GM21825 (cell line): ENCODE measurements around the gene LMO7.
A peak's percentile ranks its signal among the peaks of the same experiment; 100 is the strongest.

Experiments used
- ATAC-seq: cut with Tn5 transposase; IDR thresholded peaks from one replicate; pipeline ENCODE4 v1.9.1; 2021; ENCODE audit warnings: mild to moderate bottlenecking, moderate library complexity; ENCODE audit not compliant: unreplicated experiment

LMO7 gene

DNA sequence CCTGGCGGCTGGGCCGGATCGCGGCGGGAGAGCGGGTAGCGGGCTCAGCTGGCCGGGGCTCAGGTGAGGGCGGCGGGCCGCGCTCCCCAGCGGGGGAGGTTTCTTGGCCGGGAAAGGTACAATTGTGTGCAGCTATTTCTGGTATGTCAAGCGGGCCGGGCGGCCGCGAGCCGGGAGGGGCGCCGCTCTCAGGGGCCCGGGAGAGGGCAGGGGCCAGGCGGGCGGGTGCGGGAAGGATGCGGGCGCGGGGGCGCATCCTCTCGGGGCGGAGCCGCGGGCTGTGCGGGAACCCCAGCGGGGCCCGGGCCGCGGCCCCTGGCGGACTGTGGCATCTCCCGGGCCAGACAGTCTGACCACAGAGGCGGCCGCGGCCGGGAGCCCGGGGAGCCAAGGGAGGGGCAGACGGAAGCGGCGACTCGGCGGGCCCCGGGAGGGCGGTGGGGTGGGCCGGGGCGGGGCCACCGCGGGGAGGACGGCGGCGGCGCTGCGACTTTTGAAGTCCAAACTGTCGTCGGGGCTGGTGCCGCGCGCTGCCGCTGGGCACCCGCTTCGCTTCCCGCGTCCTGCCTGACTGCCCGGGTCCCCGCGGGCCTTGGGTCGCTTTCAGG is at the start of gene LMO7:
LMO7 (plus strand) TSS at position 503 of the 608 bp plus-strand sequence. CDS start 328 bp downstream, outside the sequence.
- ATAC-seq = peak; percentile 61

DNA sequence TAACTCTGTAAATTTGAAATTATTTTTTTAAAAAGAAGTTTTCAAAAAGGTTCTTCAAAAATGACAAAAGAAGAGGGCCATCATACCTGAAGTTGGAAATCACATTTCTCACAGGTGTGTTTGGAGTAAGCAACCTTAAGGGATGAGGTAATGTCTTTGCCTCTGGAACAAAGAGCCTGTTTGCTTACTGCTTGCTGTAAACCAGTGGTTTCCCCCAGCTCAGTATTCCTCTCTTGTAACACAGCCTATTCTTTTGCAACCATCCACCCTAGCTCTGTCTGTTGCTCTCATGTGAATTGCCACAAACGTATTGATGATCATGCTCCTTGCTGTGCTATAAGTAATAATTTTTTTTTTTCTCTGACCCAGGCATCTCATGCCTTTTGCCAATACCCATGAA is 48.5 kb upstream of the LMO7 start:
- ATAC-seq = no peak

DNA sequence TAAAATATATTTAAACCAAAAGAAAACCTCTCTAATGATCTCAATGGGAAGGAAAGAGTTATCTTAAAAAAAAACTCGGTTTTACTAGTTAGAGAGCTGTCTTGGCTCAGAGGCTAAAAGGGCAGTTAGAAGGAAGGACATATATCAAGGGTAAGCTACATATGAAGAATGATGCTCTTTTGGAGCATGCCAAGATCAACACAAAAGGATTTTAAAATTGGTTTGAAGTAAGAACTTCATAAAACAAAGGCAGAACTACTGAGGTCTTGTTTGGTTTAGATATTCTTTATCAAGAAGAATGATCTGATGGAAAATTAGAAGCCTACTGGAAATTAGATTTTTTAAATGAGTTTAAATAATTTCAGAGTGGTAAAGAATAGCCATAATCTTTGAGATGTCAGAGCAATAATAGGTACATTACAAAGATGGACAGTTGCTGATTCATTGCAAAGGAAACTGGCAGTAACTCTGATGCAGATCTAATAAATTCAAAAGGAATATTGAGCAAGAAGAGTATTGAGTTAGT is 39.4 kb upstream of the LMO7 start:
- no peak for ATAC-seq

DNA sequence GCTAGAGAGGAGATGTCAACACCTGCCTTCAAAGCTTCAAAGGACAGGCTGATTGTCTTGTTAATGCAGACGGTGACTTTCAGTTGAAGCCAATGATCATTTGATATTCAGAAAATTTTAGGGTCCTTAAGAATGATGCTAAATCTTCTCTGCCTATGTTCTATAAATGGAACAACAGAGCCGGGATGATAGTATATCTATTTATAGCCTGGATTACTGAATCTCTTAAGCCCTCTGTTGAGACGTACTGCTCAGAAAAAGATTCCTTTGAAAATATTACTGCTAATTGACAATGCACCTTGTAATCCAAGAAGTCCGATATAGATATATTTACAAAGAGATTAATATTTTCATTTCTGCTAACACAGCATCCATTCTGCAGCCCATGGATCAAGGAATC is 35.8 kb upstream of the LMO7 start:
- no peak for ATAC-seq

DNA sequence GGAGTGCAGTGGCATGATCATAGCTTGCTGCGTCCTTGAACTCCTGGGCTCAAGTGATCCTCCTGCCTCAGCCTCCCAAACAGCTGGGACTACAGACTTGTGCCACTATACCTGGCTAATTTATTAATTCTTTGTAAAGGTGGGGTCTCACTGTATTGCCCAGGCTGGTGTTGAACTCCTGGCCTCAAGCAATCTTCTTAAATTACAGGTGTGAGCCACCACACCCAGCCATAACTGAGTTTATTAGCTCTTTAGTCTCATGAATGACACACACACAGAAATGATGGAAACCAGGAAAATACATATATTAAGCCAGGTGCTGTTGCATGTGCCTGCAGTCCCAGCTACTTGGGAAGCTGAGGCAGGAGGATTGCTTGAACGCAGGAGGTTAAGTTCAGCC is 33.1 kb upstream of the LMO7 start:
- ATAC-seq = no peak

DNA sequence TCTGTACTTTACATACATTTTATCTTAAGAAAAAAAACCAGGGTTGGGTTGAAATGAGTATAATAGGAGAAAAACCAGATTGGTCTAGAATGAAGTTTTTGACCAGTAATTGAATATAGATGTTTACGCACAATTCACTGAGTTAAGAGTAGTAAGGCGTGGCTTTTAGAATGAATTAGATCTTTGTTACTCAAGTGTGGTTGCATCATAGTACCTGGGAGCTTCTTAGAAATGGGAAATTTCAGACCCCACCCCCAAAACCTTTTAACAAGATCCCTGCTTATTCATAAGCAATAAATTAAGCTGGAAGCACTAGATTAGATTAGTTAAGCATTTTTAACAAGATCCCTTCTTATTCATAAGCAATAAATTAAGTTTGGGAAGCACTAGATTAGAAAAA is 28.7 kb upstream of the LMO7 start:
- no peak for ATAC-seq

DNA sequence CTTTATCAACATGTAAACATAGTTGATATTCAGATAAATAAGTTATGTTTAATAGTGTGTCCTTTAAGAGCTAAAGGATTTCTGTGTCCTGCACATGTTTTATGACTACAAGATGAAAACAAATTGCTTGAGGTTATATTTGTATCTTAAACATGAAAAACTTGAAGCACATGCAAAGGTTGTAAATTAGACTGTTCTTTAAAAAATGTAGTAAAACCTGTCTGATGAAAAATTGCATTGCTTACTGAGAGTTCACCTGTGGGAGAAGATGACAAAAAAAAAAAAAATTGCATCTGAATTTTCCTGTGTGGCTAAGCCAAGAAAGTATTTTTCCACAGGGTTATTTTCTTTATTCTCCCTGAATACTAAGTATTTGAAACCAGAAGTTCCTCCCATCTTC is 25.7 kb upstream of the LMO7 start:
- no peak for ATAC-seq

DNA sequence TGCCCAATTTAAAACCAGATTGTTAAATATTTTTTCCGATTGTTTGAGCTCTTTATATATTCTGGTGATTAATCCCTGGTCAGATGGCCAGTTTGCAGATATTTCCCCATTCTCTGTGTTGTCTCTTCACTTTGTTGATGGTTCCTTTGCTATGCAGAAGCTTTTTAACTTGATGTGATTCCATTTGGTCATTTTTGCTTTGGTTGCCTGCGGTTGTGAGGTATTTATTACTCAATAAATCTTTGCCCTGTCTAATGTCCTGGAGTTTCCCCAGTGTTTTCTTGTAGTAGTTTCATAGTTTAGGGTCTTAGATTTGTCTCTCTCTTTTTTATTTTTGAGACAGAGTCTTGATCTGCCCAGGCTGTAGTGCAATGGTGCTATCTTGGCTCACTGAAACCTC is 23.8 kb upstream of the LMO7 start:
- ATAC-seq = no peak

DNA sequence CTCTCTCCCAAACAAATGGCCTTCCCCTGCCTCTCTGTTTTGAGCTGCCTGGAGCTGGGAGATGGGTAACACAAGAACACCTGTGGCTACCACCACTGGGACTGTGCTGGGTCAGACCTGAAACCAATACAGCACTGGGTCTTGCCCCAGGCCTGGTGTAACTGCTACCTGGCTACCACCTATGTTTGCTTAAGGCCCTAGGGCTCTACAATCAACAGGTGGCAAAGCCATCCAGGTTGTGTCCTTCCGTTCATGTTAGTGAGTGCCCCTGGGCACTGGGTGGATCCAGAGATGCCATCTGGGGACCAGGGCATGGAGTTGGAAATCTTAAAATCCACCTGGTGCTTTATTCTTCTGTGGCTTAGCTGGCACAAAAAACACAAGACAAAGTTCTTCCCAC is 18.9 kb upstream of the LMO7 start:
- no peak for ATAC-seq

DNA sequence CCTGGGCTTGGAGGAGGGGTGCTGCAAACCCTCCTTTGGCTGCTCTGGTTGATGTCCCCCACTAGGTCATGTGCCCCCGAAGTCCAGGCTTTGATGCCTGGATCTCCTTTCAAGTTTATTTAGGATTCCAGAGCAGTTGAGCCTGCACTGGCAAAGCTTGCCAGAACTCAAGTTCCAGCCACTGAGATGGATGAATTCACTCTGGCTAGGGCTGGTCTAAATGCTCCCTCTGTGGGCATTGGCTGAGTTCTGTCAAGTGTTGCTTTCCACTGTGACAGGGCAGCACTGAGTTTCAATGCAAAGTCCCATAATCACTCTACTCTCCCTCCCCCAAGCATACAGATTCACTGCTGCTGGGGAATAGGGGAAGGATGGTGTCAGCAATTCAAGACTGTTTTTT is 17.8 kb upstream of the LMO7 start:
- ATAC-seq = no peak

DNA sequence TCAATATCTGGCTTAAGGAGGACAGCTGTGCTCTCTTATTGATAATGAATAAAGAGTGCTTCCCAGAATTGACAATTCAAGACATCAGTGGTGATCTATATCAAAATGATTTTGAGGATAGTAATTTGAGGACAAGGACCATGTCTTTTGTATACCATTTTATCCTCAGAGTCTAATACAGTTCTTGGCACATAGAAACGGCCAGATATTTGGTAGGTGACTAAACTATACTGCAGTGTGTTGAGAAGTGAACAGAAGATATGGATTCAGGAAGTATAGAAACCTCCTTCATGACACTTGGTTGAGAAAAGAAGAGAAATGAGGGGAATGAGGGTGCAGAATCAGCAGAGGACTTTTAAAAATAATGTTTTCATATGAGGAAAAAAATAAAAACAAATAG is 16.1 kb upstream of the LMO7 start:
- no peak for ATAC-seq

DNA sequence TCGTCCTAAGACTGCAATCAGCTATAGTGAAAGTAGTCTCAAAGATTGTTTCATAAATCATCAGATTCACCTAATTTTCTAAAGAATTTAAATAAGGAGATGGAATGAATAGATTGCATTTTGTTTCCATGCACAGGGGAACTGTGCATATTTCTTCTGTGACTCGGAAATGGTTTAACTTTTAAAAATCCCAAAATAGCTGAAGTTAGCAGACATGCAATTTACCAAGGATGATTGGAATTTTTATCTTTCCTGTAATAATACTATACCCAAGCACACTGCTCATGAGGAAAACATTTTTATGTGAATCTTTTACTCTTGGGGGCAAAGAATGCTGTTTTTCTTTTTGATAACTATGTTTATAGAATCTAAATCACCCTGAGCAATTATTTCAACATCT is 15.0 kb upstream of the LMO7 start:
- ATAC-seq = no peak

DNA sequence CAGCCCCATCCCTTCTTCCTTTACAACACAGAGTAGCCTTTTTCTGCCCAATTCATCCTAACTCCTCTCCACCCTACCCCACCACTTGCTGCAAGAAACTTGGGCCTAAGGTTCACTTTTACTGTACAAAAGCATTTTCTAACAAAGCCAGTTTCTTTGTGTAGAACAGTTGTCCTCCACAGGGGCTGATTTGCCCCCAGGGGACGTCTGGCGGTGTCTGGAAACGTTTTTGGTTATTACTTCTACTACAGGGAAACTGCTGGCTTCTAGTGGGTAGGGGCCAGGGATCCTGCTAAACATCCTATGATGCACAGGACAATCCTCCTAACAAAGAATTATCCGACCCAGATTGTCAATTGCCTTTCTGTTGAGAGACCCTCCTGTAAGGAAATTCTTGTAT is 7.3 kb upstream of the LMO7 start:
- no peak for ATAC-seq

DNA sequence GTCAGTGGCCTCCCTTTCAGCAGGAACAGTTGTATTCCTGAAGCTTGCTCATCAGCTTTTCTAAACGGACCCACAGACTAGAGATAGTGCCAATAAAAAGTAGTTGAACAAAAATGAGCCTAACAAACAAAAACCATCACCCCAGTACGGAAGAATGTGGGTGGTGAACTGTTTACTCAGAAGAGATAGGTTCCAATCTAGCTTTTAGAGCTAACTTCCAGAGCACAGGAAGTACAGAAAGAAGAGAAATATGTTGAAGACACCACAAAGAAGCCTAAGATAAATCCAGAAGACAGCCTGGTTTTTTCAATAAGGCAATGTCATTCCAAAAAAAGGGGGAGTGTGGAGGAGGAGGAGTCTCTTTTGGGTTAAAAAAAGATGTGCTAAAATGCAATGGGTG is 2.8 kb upstream of the LMO7 start:
- no peak for ATAC-seq

DNA sequence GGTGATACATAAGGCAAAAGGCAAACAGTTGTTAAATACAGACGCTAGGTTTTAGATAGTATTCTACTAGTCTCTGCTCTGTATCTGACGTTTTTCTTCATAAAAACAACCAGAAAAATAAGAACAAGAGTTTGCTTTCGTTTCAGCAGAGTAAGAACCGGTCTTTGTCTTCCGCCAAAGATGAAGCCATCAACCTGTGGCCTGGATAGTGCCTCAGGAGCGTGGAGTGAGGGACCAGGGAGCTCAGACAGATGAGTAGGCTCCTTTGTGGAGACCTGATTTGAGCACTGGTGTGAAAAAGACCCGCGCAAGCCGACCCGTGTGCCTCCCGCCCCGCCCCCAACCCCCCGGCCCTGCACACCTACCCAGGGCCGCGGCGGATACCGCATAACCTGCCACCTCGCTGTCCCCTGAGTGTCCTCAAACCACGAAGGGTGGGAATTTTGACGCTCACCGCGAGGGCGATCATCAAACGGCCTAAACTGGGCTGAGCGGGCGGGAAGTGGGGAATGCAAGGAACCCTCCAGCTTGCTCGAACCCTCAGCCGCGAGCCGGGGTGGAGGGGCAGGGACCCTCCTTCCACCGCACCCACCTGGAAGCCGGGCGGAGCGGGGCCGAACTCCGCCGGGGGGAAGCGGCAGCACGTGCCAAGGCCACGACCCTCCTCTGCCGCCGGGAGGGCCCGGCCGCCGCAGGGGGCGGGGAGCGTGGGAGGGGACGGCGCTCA is 866 bp upstream of the LMO7 start:
- ATAC-seq = no peak

DNA sequence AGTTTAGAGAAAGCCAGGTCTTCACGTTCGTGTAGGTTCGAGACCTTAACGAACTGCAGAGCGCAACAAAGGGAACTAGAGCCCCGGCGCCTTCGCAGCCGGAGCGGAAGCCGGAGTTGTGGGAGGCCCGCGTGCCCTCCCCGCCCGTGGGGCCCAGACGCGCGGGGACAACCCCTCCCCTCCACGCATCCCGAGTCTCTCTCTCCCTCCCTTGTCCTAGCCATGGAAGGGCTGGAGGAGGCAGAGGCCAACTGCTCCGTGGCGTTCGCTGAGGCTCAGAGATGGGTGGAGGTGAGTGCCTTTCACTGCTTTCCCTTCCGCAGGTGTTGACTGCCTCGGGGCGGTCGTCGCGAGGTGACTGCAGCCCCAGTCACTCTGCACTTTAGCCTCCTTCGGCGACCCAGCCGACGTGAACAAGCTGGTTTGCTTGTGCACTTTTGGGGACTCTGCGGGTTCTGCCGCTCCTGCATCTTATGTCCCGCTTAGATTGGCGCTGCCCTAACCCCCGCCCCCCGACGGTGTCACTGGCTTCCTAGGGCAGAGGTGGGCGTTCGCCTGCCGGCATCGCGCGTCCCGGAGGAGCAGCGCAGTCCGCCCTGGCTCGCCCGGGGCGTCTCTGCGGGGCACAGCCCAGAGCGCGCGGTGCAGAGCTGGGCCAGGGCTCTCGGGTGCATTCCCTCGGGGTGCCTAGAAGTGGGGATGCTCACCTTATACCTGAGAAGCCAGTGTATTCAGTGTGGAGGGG is 478 bp downstream of the LMO7 start:
- ATAC-seq = peak; percentile 51

DNA sequence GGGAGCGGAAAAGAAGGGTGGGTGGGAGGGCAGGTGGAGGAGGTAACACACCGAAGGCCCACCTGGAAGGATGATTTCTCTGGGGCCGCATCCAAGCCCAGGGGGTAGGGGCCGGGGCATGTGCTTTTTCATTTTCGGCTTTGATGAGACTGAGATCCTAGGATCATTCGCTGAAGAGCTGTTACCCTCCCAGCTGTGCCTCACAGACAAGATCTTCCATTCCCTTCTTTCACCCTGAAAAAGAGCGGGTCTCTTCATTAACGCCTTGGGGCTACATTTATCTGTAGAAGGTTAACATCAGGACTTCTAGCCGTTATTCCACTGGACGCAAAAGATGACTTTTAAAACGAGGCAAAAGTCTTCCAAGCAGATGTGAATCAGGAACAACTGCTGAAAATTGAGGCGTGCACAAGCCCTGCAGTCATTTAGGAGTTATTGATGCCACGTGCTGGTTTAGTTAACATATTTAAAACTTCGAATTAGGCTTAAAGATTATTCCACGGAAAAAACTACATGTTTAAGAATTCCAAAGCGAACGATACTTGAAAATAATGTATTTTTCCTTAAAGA is 1.1 kb downstream of the LMO7 start:
- no peak for ATAC-seq

DNA sequence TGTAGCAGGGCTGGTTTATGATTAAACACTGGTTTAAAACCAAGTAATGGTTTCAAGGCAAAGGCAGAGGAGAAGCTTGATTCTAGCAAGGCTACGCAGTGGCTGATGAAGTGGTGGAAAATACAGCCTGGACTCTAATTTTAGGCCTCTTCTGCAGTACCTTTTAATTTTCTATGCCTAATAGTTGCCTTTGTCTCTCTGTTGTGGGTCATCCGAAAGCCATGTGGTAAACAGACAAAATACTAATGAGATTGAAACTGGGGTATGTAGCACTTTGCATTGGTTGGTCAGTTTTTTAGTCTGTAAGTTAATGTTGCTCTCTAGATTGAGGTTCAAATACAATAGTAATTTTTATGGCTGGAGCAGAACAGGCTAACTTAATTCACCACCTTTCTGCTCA is 3.3 kb downstream of the LMO7 start:
- no peak for ATAC-seq

DNA sequence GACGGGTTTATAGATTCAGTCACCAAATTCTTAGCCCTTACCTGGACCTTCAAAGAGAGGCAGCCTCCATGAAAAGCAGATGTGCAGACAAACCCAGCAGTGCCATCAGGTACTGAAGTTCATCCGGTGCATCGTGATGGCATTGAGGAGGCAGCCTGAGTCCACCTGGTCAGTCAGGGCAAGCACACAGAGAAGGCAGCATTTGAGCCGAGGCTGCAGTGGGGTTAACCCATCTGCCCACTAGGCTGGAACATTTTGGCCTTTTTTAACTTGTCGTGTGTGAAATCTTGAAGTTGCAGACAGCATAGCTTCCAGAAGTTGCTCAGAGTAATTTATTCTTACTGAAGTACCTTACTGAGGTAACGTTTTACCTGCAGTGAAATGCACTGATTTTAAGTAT is 4.9 kb downstream of the LMO7 start:
- ATAC-seq = no peak

DNA sequence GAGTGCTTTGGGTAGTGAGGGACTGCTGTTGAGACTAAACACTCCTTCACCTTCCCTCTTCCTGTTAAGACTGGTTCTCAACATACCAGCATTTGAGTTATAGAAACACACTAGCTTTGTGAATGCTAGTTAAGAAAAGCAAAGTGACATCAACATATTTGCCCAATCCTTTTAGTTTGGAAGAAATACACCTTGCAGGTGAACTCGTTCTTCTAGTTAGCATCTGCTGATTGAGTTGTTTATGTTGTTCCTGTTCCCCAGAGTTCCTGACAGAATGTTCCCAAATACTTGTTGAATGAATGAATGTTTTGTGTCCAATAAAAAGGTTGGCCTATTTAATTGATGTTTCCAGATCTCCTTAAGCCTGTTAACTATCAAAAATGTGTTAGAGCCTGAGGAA is 7.1 kb downstream of the LMO7 start:
- no peak for ATAC-seq

DNA sequence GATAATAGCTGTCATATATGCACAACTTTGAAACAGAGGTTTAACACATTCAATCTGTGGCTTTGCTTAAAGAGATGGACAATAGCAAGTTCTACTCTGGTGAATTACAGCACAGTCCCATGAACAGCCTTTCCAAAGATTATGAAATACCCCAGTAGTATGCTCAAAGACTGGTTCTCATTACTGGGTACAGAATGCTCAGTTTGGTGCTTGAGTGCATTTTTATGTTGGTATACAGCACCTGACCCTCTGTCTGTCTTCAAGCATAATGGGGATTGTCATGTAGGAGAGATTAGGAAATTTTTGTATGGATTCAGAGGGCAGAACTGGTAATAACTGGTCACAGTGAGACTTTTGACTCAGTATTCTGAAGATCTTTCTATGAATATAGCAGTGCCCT is 7.6 kb downstream of the LMO7 start:
- no peak for ATAC-seq

DNA sequence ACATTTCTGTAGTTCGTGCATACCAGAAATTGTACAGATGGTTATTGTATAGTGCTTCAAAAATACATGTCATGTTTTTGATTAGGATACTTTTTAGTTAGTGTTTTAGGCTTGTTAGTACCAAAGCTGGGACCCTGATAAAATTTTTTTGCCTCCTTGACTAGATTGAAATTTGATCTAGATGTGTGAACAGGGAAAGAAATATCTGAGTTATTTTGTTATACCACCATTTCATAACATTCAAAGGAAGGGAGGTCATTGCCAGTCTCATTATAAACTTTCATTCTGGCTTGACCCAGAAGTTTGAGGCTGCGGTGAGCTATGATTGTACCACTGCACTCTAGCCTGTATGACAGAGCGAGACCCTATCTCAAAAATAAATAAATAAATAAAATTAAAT is 9.0 kb downstream of the LMO7 start:
- no peak for ATAC-seq
